Urothelium cell line (cell line): ENCODE data around the gene RRP12.

ENCODE experiments used
- DNase-seq: peaks from one replicate; pipeline ENCODE4 v3.0.0; 2011; ENCODE audit warnings: low spot score, mixed read lengths
- FAIRE-seq: peaks from 2 replicates; lab custom pipeline; 2011; peaks lifted over from hg19 to GRCh38; lab: Jason Lieb, UNC

Gene RRP12

GRCh38 chr10:97336446-97336845, 64.7 kb downstream of the RRP12 start:
- DNase-seq (no peak), FAIRE-seq (no peak)

- DNase-seq (no peak), FAIRE-seq (no peak)
Measured at GRCh38 chr10:97336006-97336405, 65.1 kb downstream of the RRP12 start.

- no peak for DNase-seq
- FAIRE-seq: no peak
Measured at GRCh38 chr10:97335188-97335619, 65.9 kb downstream of the RRP12 start.

GRCh38 chr10:97334370-97335175, 66.6 kb downstream of the RRP12 start, which contains the start of gene FRAT2:
Gene FRAT2, minus strand, starts transcription at chr10:97334729. Its CDS starts 157 bp downstream, at chr10:97334572.
- FAIRE-seq (peak; percentile 80), DNase-seq (peak; percentile 96)

- DNase-seq: peak; percentile 27
- FAIRE-seq: no peak
Measured at GRCh38 chr10:97333601-97334369, 67.4 kb downstream of the RRP12 start.

GRCh38 chr10:97333351-97333600, 67.9 kb downstream of the RRP12 start:
- DNase-seq (peak; percentile 40), FAIRE-seq (no peak)

GRCh38 chr10:97332591-97333350, 68.4 kb downstream of the RRP12 start:
- FAIRE-seq: no peak

GRCh38 chr10:97331153-97331703, 69.9 kb downstream of the RRP12 start:
- FAIRE-seq (no peak), DNase-seq (no peak)

More at GRCh38 chr10:97332591-97333350, 68.4 kb downstream of the RRP12 start:
- peak; percentile 65 for DNase-seq

- FAIRE-seq (no peak), DNase-seq (no peak)
Measured at GRCh38 chr10:97329766-97330165, 71.4 kb downstream of the RRP12 start.

GRCh38 chr10:97328646-97329453, 72.3 kb downstream of the RRP12 start:
- FAIRE-seq: no peak
- no peak for DNase-seq

- no peak for FAIRE-seq
- no peak for DNase-seq
Measured at GRCh38 chr10:97327348-97328294, 73.5 kb downstream of the RRP12 start.

GRCh38 chr10:97325754-97326153, 75.4 kb downstream of the RRP12 start:
- DNase-seq (no peak), FAIRE-seq (no peak)

GRCh38 chr10:97323501-97323900, 77.6 kb downstream of the RRP12 start:
- FAIRE-seq (no peak), DNase-seq (no peak)

GRCh38 chr10:97321804-97322190, 79.3 kb downstream of the RRP12 start:
- FAIRE-seq: no peak
- no peak for DNase-seq

- no peak for DNase-seq
- no peak for FAIRE-seq
Measured at GRCh38 chr10:97321032-97321803, 79.9 kb downstream of the RRP12 start.

- DNase-seq (no peak), FAIRE-seq (no peak)
Measured at GRCh38 chr10:97320480-97321031, 80.6 kb downstream of the RRP12 start.

GRCh38 chr10:97319671-97320479, 81.3 kb downstream of the RRP12 start:
- DNase-seq: peak; percentile 56
- FAIRE-seq: no peak
